ENCODE measurements around the gene GNAZ. TPM values are rescaled to one million over a fixed set of nuclear protein-coding genes. Genes with fewer than 3 reads are reported as not detected.

GNAZ gene
- total RNA-seq, 1 experiment from 2014 or later: 6.0 TPM

- no peak for DNase-seq
- intact Hi-C loops (cut with micrococcal nuclease; ENCODE audit: unreplicated experiment): no loop called here
- CTCF ChIA-PET: interaction anchor here (0.8 kb wide), 1 partner anchor 16 kb away, joined by 4 read pairs; no protein-coding TSS in a partner anchor
- Mint-ChIP-seq H3K9me3 (ENCODE audit: low read depth, unreplicated experiment) (peaks cover 12% of the 10 kb centered on the region), H3K4me1 (ENCODE audit: low read depth, unreplicated experiment) (no peaks in the 10 kb centered on the region), H3K4me3 (ENCODE audit: low read depth, unreplicated experiment) (no peak overlapping the region), H3K36me3 (ENCODE audit: insufficient read depth, unreplicated experiment) (no peaks in the 10 kb centered on the region), H3K27ac (ENCODE audit: unreplicated experiment) (no peak overlapping the region), H3K27me3 (ENCODE audit: unreplicated experiment) (peaks cover 71% of the 10 kb centered on the region)
- BruUV-seq (replicated peaks): no TSS peak
- TF ChIP-seq CTCF (IDR thresholded peaks at IDR 0.05; ENCODE audit: unreplicated experiment): no peak
Observed at GRCh38 chr22:23054531-23055257, 15.6 kb upstream of the GNAZ start.

- H3K9me3 Mint-ChIP-seq (ENCODE audit: low read depth, unreplicated experiment): peaks cover 12% of the 10 kb centered on the region
- TF ChIP-seq CTCF (IDR thresholded peaks at IDR 0.05; ENCODE audit: unreplicated experiment): no peak
- H3K27ac Mint-ChIP-seq (ENCODE audit: unreplicated experiment): no peak overlapping the region
- H3K36me3 Mint-ChIP-seq (ENCODE audit: insufficient read depth, unreplicated experiment): no peaks in the 10 kb centered on the region
- H3K27me3 Mint-ChIP-seq (ENCODE audit: unreplicated experiment): peaks cover 62% of the 10 kb centered on the region
- intact Hi-C loops (cut with micrococcal nuclease; ENCODE audit: unreplicated experiment): no loop called here
- CTCF ChIA-PET: interaction anchor here (0.8 kb wide), 1 partner anchor 17 kb away, joined by 4 read pairs; no protein-coding TSS in a partner anchor
- no peak for DNase-seq
- H3K4me1 Mint-ChIP-seq (ENCODE audit: low read depth, unreplicated experiment): no peaks in the 10 kb centered on the region
- H3K4me3 Mint-ChIP-seq (ENCODE audit: low read depth, unreplicated experiment): no peak overlapping the region
- BruUV-seq (replicated peaks): no TSS peak
Observed at GRCh38 chr22:23055449-23056179, 14.7 kb upstream of the GNAZ start.

GRCh38 chr22:23057331-23057730, 13.0 kb upstream of the GNAZ start:
- intact Hi-C loops (cut with micrococcal nuclease; ENCODE audit: unreplicated experiment): no loop called here
- Mint-ChIP-seq H3K4me3 (ENCODE audit: low read depth, unreplicated experiment) (no peak overlapping the region), H3K9me3 (ENCODE audit: low read depth, unreplicated experiment) (peaks cover 12% of the 10 kb centered on the region), H3K36me3 (ENCODE audit: insufficient read depth, unreplicated experiment) (no peaks in the 10 kb centered on the region), H3K27me3 (ENCODE audit: unreplicated experiment) (peaks cover 45% of the 10 kb centered on the region), H3K27ac (ENCODE audit: unreplicated experiment) (no peak overlapping the region), H3K4me1 (ENCODE audit: low read depth, unreplicated experiment) (no peaks in the 10 kb centered on the region)
- no peak for DNase-seq
- no TSS peak for BruUV-seq (replicated peaks)
- CTCF ChIA-PET: interaction anchor here (1.4 kb wide), 1 partner anchor 12 kb away, joined by 4 read pairs; the partner anchor contains the start of gene GNAZ
- no peak for TF ChIP-seq CTCF (IDR thresholded peaks at IDR 0.05; ENCODE audit: unreplicated experiment)

GRCh38 chr22:23058063-23058462, 12.3 kb upstream of the GNAZ start:
- BruUV-seq (replicated peaks): no TSS peak
- intact Hi-C loops (cut with micrococcal nuclease; ENCODE audit: unreplicated experiment): no loop called here
- DNase-seq: no peak
- Mint-ChIP-seq H3K4me3 (ENCODE audit: low read depth, unreplicated experiment) (no peak overlapping the region), H3K9me3 (ENCODE audit: low read depth, unreplicated experiment) (peaks cover 12% of the 10 kb centered on the region), H3K36me3 (ENCODE audit: insufficient read depth, unreplicated experiment) (no peaks in the 10 kb centered on the region), H3K4me1 (ENCODE audit: low read depth, unreplicated experiment) (no peaks in the 10 kb centered on the region), H3K27me3 (ENCODE audit: unreplicated experiment) (peaks cover 43% of the 10 kb centered on the region), H3K27ac (ENCODE audit: unreplicated experiment) (no peak overlapping the region)
- TF ChIP-seq CTCF (IDR thresholded peaks at IDR 0.05; ENCODE audit: unreplicated experiment): no peak
- CTCF ChIA-PET: interaction anchor here (0.6 to 1.4 kb wide), 3 partner anchors 12 to 667 kb away, joined by 3 to 5 read pairs (median 4); partner anchors contain the start of gene GNAZ

Measured in Calu3 (cell line).